ENCODE measurements around the gene RNMT.

DNA sequence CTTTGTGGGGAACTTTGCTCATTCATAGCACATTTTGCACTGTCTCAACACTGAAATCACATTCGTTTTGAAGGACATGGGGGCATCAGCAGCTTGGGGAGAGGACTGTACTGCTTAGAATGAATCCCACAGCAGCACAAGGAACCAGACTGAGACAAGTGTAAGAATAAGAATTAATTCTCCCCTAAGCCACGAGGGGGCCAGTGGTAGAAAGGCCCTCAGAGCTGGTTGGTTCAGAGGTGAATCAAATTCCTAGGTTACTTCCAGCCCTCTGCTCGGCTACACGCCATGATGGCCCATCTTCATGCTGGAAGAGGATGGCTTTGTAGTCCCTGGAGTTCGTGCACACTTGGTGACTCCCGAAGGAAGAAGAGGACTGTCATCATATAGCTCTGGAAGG, 85.5 kb downstream of the RNMT start:
- TF ChIP-seq, protein P1, sequence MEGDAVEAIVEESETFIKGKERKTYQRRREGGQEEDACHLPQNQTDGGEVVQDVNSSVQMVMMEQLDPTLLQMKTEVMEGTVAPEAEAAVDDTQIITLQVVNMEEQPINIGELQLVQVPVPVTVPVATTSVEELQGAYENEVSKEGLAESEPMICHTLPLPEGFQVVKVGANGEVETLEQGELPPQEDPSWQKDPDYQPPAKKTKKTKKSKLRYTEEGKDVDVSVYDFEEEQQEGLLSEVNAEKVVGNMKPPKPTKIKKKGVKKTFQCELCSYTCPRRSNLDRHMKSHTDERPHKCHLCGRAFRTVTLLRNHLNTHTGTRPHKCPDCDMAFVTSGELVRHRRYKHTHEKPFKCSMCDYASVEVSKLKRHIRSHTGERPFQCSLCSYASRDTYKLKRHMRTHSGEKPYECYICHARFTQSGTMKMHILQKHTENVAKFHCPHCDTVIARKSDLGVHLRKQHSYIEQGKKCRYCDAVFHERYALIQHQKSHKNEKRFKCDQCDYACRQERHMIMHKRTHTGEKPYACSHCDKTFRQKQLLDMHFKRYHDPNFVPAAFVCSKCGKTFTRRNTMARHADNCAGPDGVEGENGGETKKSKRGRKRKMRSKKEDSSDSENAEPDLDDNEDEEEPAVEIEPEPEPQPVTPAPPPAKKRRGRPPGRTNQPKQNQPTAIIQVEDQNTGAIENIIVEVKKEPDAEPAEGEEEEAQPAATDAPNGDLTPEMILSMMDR (IDR thresholded peaks at IDR 0.05), result no peak
- TF ChIP-seq POLR2A (IDR thresholded peaks at IDR 0.05), result no peak
